IPS-NIHi7 (cell line): ENCODE measurements around the gene ZNF43.
A peak's percentile ranks its signal among the peaks of the same experiment; 100 is the strongest.
"Not testable (repeated sequence)": the region's sequence is repeated elsewhere in the genome, so short reads cannot be mapped to it uniquely, and the experiment has no call there.

ENCODE experiments used
- DNase-seq: peaks from one replicate; pipeline ENCODE4 v3.0.0; 2012; ENCODE audit warnings: mixed read lengths; ENCODE audit errors: extremely low spot score

The ZNF43 gene

DNA sequence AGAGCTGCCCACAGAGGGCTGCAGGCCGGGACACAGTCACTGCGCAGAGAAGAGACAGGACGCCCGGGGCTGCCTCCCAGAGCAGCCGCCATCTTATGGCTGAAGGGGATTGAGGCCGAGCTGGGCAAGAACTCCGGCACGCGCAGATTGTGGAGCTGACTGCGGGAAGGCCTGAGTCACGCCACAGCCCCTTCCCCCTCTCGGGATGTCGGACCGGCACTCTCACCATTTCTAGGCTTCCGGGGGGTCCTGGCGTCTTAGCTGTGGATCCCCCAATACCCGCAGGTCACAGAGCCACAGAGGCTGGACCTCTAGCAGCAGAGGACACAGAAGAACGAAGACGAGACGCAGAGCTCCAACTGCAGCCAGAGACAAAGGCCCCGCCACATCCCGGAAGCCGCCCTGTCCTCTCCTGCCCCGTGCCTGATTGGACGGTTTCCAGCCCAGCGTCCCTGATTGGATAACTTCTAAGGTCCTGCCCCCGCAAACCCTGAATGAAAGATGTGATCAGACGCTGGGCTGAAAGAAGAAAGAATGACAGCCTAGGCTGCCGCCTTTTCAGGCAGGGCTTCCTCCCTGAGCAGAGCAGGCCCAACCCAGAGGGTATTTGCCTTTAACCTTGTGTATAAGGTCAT is at the start of gene ZNF43:
Gene ZNF43, minus strand, starts transcription at position 373 of the 635 bp plus-strand sequence. Its CDS starts 144 bp downstream, at position 229.
- DNase-seq = peak; percentile 84

DNA sequence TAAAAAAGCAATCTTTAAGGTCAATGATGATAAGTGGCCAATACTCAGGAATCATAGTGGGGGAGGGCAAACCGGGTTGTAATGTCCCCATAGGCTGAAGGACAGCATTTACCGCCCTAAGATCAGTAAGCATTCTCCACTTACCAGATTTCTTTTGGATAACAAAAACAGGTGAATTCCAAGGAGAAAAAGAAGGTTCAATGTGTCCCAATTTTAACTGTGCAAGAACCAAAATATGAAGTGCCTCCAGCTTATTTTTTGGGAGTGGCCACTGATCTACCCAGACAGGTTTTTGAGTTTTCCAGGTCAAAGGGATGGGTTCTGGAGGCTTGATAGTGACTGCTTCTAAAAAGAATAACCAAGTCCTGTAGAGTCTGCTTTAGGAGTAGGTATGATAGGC is 49.5 kb upstream of the ZNF43 start:
- not testable (repeated sequence) for DNase-seq

DNA sequence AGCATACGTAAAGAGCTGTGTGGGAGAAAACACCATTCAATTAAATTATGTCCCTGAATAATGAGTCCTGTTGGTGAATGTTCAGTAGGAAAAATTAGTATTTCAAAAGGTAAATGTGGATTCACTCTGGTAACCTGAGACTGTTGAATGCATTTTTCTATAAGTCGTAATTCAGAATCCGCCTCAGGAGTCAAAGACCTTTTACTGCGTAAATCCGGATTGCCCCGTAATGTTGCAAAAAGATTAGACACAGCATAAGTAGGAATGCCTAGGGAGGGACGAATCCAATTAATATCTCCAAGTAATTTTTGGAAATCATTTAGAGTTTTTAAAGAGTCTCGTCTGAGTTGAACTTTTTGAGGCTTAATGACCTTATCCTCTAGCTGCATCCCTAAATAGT is 48.8 kb upstream of the ZNF43 start:
- DNase-seq = not testable (repeated sequence)

DNA sequence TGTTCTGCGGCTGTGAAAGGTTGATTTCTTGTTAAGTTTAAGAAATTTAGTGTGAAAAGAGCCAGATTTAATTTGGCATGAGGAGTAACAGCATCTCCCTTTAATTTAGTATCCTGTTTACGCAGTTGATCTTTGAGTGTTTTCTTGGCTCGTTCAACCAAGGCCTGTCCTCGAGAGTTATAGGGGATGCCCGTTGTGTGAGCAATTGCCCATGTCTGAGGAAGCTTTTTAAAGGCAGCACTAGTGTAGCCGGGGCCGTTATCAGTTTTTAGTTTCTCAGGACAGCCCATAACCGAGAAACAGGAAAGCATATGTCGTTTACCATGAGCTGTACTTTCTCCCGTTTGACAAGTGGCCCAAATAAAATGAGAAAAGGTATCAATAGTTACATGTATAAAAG is 47.5 kb upstream of the ZNF43 start:
- no peak for DNase-seq

DNA sequence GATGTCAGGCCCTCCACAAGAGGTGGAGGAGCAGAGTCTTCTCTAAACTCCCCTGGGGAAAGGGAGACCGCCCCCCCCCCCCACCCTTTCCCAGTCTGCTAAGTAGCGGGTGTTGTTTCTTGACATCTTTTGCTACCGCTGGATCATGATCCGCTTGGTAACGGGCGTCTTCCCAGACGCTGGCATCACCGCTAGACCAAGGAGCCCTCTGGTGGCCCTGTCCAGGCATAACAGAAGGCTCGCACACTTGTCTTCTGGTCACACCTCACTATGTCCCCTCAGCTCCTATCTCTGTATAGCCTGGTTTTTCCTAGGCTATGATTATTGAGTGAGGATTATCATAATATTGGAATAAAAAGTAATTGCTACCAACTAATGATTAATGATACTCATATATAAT is 44.8 kb upstream of the ZNF43 start:
- DNase-seq = not testable (repeated sequence)

DNA sequence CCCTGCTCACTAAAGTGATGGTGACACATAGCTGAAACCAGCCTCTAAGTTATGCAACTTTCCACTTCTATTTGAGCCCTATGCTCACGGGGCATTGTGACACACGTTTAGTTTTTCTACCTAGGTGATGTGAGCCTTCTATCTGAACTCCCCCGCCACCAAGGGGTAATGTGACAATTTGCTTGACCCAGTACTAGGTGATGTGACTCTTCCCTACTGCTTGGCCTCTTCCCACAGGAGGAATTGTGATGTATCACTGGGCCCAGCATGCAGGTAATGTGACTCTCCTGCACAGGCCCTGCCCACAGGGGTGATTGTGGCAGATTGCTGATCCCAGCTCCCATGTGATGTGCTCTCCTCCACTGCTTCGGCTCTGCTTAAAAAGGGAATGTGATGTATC is 42.7 kb upstream of the ZNF43 start:
- DNase-seq = no peak

DNA sequence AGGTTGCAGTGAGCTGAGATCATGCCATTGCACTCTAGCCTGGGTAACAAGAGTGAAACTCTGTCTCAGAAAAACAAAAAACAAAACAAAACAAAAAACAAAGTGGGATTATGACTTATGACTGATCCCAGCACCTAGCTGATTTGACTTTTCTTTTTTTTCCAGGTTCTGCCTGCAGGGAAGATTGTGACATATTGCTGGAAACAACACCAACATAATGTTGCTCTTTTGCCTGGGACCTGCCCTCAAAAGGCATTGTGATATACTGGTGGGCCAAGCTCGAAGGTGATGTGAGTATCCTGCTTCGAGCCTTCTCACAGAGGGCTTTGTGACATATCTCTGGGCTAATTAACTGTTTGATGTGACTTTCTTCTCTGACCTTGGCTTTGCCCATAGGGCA is 42.0 kb upstream of the ZNF43 start:
- DNase-seq = no peak

DNA sequence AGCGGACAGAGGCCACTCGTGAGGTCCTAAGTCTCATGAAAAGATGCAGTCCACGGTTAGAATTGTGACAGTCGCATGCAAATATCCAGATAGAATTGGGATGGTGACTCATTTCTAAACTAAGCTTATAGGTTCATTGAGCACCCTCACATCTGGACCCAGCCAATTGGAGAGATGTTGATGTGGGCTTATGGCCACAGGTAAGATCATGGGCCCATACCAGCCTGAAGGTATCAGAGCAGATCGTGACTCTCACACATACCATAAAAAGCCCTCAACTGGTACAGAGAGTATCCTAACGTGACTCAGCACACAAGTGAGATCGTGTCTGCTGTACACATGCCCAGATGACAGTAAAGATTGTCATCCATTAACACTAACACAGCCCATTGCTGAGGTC is 40.6 kb upstream of the ZNF43 start:
- not testable (repeated sequence) for DNase-seq

DNA sequence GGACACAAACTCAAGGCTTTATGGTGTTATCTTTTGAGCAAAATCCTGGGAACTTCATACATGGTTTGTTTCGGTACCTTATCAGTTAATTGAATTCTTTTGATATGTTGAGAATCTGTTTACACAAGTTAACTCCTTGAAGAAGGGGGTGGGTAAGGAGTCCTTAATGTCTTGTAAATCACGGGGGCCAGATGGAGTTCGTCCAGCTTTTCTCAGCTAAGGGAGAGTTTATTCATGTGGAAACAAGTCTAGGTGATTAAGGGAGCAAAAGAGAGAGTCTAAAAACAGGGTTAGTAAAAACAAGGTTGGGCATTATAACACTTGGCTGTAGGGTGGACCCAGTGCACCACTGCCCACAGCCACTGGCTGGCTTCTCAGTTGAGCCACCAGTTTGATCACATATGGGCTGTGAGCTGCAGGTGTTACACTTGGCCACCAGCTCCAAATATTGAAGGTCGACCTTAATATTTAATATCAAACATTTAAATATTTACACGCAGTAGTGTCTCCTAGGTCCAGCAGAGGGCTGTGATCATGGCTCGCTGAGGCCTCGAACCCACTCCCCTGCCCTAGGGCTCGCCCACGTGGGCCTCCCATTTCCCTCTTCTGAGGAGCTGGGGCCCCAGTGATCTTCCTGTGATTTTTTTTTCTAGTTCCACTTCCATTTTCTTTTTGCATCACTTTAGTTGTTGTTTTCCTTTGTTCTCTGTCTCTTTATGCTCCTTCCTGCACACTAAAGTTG is 21.0 kb upstream of the ZNF43 start:
- no peak for DNase-seq

DNA sequence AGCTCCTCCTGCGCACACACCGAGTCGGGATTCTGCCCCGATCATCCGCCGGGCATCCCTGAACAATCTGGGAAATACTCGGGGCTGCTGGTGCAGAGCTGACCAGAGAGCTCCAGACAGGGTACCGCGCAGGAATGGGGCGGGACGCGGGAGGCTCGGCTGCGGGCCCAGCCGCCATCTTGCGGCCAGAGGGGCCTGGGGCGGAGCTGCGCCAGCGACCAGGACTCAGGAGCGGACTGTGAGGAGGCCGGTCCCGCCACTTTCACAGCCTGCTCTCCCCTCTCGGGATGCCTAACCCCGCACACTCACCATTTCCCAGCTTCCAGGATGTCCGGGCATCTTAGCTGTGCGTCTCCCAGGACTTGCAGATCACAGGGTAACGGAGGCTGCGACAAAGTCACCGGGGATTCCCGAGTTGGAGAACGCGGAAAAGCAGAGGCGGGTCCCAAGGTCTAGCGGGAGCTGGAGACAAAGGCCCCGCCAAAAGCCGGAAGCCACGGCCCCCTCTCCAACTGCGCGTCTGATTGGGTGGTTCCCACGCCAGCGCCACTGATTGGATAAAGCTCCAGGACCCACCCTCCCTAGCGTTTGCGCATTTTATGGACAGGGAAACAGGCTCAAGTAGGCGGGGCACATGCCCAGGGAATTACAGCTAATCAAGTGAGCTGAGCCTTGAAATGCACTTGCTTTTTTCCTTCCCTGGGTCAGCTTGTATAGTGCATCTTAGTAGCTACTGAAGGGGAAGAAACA is 15.8 kb upstream of the ZNF43 start:
- DNase-seq = peak; percentile 98

DNA sequence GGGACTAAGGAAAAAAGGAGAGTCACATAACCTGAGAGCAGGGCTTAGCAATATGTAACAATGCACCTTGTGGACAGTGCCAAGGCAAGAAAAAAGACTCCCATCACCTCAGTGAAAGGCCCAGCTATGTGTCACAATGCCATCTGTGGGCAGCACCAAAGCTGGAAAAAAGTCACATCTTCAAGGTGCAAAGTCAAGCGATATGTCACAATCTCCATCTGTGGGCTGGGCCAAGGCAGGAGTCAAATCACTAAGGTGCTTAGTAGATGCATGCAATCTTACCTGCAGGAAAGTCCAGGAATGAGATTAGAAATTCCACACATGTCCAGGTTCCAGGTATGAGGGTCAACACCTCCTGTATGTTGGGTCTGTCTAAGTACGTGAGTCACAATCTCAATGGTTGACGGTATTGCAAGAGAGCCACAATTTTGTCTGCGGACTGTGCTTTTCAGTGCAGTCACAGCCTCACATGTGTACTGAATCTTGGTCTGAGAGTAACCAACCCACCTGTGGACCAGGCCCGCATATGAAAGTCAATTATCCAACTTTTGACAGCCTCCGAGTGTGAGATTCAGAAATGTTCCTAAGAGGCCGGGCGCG is 14.8 kb upstream of the ZNF43 start:
- DNase-seq = no peak

DNA sequence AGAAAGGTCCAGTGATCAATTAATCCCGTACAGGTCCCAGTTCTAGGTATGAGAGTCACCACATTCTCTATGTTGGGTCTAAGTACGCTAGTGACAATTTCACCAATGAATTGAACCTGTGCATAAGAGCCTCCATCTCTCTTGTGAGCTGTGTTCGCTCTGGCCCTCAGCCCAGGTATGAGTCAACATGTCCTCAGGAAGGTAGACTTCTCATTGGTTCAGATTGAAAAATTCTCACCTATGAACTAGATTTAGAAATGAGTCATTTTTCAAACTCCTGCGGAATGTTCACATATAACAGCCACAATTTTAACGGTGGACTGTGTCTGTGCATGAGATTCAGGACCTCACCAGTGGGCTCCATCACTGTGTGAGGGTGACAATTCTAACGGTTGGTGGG is 12.7 kb upstream of the ZNF43 start:
- DNase-seq = no peak

DNA sequence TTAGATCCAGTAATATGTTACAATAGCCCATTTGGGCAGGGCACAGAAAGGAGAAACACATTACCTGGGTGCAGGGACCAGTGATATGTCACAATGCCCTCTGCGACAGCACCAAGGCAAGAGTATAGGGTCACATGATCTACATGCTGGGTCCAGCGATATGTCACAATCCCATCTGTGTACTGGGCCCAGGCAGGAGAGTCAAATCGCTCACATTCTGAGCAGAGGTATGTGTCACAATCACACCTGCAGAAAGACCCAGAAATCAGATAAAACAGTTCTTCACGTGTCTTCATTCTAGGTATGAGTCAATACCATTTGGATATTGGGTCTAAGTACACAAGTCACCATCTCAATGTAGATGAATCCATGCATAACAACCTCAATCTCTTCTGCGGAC is 7.1 kb upstream of the ZNF43 start:
- DNase-seq = no peak

DNA sequence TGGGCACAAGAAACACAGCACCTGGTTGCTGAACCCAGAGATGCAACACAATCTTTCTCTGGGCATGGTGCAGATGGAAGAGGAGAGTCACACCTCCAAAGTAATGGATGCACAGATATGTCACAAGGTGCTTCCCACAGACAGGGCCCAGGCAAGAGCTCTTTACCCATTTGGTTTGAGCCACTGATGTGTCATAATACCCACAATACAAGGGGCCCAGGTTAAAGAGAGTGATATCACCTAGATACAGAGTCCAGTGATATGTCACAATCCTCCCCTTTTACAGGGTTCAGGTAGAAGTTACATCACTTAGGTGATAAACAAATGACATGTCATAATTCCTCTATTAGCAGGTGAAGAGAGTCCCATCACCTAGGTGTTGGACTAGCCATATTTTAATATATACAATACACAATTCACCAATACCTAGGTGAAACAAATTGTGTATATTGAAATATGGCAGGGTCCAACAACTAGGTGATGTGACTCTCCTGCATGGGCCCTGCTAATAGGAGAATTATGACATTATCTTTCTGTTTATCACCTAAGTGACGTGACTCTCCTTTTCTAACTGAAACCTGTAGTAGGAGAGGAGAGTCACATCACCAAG is 5.6 kb upstream of the ZNF43 start:
- no peak for DNase-seq

DNA sequence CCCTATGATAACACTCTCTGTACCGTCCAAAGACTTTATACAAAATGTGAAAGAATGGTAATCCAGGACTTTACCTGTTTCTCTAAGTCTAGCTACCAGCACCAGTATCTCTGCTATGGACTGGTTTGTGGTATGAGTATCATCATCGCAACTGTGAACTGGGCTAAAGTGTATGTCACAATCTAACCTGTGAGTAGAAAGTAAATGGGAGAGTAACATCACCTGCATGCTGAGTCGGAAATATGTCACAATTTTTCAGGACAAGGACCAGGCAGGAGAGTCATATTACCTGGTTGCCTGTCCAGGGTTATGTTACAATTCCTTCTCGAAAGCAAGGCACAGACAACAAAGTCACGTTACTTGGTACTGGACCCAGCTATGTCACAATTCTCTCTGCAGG is 5.1 kb upstream of the ZNF43 start:
- DNase-seq = no peak

DNA sequence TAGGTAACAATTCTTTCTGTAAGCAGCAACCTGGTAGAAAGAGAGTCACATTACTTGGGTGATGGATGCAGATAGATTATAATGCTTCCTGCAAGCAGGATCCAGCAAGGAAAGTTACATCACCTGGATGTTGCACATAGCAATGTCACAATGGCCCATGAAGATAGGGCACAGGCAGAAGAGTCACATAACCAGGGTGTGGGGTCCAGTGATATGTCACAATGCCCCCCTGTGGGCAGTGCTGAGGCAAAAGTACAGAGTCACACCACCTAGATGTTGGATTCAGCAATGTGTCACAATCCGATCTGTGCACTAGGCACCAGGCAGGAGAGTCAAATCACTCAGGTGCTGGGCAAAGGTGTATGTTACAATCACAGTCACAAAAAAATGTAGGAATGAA is 4.0 kb upstream of the ZNF43 start:
- DNase-seq = no peak

DNA sequence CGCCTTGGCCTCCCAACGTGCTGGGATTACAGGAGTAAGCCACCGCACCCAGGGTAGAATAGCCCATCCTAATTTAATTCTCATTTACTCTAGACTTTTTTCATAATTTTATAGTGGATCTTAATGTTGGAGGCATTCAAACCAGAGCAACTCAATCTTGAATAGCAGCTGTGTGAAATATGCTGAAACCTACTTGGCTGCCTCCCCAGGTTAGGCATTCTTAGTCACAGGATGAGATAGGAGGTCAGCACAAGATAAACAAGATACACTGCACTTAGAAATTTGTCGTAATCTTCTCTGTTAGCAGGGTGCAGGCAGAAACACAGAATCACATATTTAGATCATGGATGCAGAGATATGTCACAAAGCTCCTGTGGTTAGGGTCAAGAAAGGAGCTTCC is 2.7 kb upstream of the ZNF43 start:
- no peak for DNase-seq

DNA sequence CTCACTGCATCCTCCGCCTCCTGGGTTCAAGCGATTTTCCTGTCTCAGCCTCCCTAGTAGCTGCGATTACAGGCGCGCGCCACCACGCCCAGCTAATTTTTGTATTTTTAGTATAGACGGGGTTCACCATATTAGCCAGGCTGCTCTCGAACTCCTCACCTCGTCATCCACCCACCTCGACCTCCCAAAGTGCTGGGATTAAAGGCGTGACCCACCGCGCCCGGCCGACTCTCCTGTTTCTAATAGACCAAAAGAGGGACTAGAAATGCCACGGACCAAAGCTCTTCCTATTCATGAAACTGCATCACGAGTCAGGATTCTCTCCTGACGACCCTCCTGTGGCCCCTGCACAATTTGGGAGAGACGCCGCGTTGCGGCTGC is 563 bp downstream of the ZNF43 start:
- DNase-seq = no peak

DNA sequence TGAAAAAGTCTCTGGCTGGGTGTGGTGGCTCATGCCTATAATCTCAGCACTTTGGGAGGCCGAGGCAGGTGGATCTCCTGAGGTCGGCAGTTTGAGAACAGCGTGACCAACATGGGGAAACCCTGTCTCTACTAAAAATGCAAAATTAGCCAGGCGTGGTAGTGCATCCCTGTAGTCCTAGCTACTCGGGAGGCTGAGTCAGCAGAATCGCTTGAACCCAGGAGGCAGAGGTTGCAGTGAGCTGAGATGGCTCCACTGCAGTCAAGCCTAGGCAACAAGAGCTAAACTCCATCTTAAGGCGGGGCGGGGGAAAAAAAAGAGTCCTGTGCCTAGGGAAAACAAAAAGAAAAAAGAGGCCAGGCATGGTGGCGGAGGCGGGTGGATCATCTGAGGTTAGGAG is 2.2 kb downstream of the ZNF43 start:
- no peak for DNase-seq

DNA sequence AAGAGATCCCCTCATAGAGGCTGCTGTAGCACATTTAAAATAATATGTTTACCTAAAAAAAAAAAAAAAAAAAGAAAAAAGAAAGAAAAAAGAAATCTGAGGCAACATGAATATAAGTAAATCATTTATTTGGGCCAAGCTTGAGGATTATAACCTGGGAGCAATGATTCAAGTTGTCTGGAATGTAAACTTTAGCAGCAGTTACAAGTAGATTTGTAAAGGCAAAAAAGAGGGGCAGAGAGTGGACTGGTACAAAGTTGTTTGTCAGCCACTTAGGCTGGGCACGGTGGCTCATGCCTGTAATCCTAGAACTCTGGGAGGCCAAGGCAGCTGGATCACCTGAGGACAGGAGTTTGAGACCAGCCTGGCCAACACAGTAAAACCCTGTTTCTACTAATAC is 11.3 kb downstream of the ZNF43 start:
- DNase-seq = no peak

DNA sequence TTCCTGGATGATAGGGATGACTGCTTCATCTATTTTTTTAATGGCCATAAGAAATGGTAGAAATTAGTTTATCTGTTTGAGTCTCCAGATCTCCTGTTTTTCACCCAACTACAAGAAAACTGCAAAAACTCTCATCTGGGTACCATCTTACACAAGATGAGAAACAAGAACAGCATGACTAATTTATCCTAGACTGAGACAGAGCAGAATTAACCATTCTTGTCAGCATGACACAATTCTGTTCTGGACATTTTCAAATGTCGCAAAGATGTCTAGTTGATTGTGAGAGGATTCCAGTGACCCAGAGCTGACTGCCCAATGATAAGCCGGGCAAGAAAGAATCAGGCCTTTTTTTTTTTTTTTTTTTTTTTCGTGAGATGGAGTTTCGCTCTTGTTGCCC is 12.8 kb downstream of the ZNF43 start:
- DNase-seq = no peak

DNA sequence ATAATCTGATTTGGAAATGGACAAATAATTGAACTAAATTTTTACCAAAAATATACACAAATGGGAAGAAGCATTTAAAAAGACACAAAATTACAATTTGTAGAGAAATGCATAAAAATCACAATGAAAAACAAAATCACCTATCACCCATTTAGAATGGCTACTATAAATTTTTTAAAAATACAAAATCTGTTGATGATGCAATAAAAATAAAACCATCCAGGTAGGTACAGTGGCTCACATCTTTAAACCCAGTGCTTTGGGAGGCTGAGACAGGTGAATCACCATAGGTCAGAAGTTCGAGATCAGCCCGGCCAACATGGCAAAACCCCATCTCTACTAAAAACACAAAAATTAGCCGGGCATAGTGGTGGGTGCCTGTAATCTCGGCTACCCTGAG is 23.5 kb downstream of the ZNF43 start:
- no peak for DNase-seq
